Osteoblast (primary cell): ENCODE results near the gene LY6G6F. TPM values are rescaled to one million over a fixed set of nuclear protein-coding genes. Genes with fewer than 3 reads are reported as not detected.
"Not testable (repeated sequence)": the region's sequence is repeated elsewhere in the genome, so short reads cannot be mapped to it uniquely, and the experiment has no call there.

ENCODE experiments used
- DNase-seq: peaks from one replicate; pipeline ENCODE4 v3.0.0; 2011; ENCODE audit warnings: low spot score, mixed read lengths; ENCODE audit not compliant: insufficient read length; ENCODE audit errors: missing footprints
- H2AFZ ChIP-seq: 2 replicates; pipeline ENCODE4 v1.6.0; 2011; ENCODE audit warnings: mild to moderate bottlenecking, low read length
- H3K27ac ChIP-seq: 2 replicates; pipeline ENCODE4 v1.5.1; 2011; ENCODE audit warnings: mild to moderate bottlenecking, low read depth, low read length, moderate library complexity
- H3K27me3 ChIP-seq: 2 replicates; pipeline ENCODE4 v1.6.0; 2012; ENCODE audit warnings: mild to moderate bottlenecking, control low read depth, inconsistent platforms, low read length, moderate library complexity; ENCODE audit not compliant: insufficient read depth
- H3K36me3 ChIP-seq: 2 replicates; pipeline ENCODE4 v1.5.1; 2011; ENCODE audit warnings: mild to moderate bottlenecking, low read length, control low read depth, moderate library complexity; ENCODE audit not compliant: insufficient read depth
- H3K4me1 ChIP-seq: 2 replicates; pipeline ENCODE4 v1.5.1; 2011; ENCODE audit warnings: mild to moderate bottlenecking, low read length, control low read depth, moderate library complexity; ENCODE audit not compliant: insufficient read depth
- H3K4me2 ChIP-seq: 2 replicates; pipeline ENCODE4 v1.6.0; 2011; ENCODE audit warnings: mild to moderate bottlenecking, low read length; ENCODE audit not compliant: insufficient read depth
- H3K4me3 ChIP-seq: fragments of 200-600 bp; sonication (generic); 3 replicates; pipeline ENCODE4 v1.5.1; 2012; ENCODE audit warnings: mild to moderate bottlenecking, low read length, inconsistent platforms; ENCODE audit not compliant: insufficient read depth
- H3K79me2 ChIP-seq: 2 replicates; pipeline ENCODE4 v1.6.0; 2012; ENCODE audit warnings: mild to moderate bottlenecking, low read length, control low read depth, inconsistent platforms; ENCODE audit not compliant: insufficient read depth
- H3K9me3 ChIP-seq: 2 replicates; pipeline ENCODE4 v1.5.1; 2011; ENCODE audit warnings: low read depth, low read length, control low read depth
- H4K20me1 ChIP-seq: 2 replicates; pipeline ENCODE4 v1.6.0; 2012; ENCODE audit warnings: mild to moderate bottlenecking, low read length, control low read depth; ENCODE audit not compliant: insufficient read depth
- total RNA-seq: library from RNA; depleted of rRNA; stranded (reverse); fragments of >200 nt; gene quantifications from 2 replicates; pipeline ENCODE4 v1.2.3, GENCODE V29; 2012
- TF ChIP-seq, protein P1 (sequence below): IDR thresholded peaks from 2 replicates; pipeline ENCODE4 v1.5.1; 2011; ENCODE audit warnings: mild to moderate bottlenecking, low read depth, low read length, moderate library complexity; ENCODE audit errors: extremely low read depth

LY6G6F gene
- total RNA-seq, 1 donor: not detected

DNA sequence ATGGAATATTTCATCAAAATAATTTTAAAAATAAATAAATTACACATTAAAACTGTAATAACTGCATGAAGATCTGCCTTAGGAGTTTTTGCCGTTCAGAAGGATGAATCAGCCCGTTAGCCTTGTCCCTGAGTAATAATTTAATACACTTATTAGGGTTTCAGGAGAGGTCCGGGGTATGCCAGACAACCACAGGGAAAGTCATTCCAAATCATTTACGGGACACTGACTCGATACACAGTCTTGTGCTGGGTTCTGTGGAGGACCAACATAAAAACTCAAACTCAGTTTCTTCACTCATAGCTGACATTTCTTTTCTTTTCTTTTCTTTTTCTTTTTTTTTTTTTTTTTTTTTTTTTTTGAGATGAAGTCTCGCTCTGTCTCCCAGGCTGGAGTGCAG, 735 bp upstream of the LY6G6F start:
- Histone ChIP-seq H3K27me3 (no peaks in the 10 kb centered on the region), H3K79me2 (peaks cover 19% of the 10 kb centered on the region), H3K27ac (no peak overlapping the region), H3K9me3 (no peaks in the 10 kb centered on the region), H2AFZ (no peak overlapping the region), H3K36me3 (no peaks in the 10 kb centered on the region), H3K4me2 (no peak overlapping the region), H3K4me1 (peaks cover 10% of the 10 kb centered on the region), H4K20me1 (peaks cover 6% of the 10 kb centered on the region), H3K4me3 (no peak overlapping the region)
- TF ChIP-seq, protein P1, sequence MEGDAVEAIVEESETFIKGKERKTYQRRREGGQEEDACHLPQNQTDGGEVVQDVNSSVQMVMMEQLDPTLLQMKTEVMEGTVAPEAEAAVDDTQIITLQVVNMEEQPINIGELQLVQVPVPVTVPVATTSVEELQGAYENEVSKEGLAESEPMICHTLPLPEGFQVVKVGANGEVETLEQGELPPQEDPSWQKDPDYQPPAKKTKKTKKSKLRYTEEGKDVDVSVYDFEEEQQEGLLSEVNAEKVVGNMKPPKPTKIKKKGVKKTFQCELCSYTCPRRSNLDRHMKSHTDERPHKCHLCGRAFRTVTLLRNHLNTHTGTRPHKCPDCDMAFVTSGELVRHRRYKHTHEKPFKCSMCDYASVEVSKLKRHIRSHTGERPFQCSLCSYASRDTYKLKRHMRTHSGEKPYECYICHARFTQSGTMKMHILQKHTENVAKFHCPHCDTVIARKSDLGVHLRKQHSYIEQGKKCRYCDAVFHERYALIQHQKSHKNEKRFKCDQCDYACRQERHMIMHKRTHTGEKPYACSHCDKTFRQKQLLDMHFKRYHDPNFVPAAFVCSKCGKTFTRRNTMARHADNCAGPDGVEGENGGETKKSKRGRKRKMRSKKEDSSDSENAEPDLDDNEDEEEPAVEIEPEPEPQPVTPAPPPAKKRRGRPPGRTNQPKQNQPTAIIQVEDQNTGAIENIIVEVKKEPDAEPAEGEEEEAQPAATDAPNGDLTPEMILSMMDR: no peak
- DNase-seq: no peak

DNA sequence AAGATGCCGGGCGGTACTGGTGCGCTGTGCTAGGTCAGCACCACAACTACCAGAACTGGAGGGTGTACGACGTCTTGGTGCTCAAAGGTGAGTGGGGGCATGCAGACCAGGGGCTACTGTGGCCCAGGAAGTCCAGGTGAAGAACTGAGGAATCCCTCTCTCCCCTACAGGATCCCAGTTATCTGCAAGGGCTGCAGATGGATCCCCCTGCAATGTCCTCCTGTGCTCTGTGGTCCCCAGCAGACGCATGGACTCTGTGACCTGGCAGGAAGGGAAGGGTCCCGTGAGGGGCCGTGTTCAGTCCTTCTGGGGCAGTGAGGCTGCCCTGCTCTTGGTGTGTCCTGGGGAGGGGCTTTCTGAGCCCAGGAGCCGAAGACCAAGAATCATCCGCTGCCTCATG, 1.0 kb downstream of the LY6G6F start:
- Histone ChIP-seq H3K4me1 (no peaks in the 10 kb centered on the region), H3K27me3 (peaks cover 6% of the 10 kb centered on the region), H3K27ac (no peak overlapping the region), H3K36me3 (no peaks in the 10 kb centered on the region), H4K20me1 (no peaks in the 10 kb centered on the region), H3K79me2 (peaks cover 2% of the 10 kb centered on the region), H3K4me3 (no peak overlapping the region), H2AFZ (no peak overlapping the region), H3K9me3 (no peaks in the 10 kb centered on the region), H3K4me2 (no peak overlapping the region)
- DNase-seq: peak; percentile 60
- TF ChIP-seq, protein P1: no peak

DNA sequence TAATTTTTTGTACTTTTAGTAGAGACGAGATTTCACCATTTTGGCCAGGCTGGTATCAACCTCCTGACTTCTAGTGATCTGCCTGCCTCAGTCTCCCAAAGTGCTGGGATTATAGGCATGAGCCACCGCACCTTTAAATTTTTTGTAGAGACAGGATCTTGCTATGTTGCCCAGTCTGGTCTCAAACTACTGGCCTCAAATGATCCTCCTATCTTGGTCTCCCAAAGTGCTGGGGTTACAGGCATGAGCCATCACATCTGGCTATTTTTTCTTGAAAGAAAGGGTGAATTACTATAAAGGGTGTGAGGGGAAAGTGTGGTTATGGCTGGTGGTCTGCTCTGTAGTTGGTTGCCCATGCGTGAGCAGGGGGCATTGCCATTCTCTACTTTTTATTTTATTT, 1.6 kb downstream of the LY6G6F start:
- Histone ChIP-seq H3K9me3 (no peaks in the 10 kb centered on the region), H3K27me3 (peaks cover 6% of the 10 kb centered on the region), H3K4me2 (no peak overlapping the region), H3K4me1 (no peaks in the 10 kb centered on the region), H3K79me2 (no peaks in the 10 kb centered on the region), H4K20me1 (no peaks in the 10 kb centered on the region), H3K36me3 (no peaks in the 10 kb centered on the region), H3K4me3 (no peak overlapping the region), H3K27ac (no peak overlapping the region), H2AFZ (no peak overlapping the region)
- no peak for DNase-seq
- TF ChIP-seq, protein P1: no peak

DNA sequence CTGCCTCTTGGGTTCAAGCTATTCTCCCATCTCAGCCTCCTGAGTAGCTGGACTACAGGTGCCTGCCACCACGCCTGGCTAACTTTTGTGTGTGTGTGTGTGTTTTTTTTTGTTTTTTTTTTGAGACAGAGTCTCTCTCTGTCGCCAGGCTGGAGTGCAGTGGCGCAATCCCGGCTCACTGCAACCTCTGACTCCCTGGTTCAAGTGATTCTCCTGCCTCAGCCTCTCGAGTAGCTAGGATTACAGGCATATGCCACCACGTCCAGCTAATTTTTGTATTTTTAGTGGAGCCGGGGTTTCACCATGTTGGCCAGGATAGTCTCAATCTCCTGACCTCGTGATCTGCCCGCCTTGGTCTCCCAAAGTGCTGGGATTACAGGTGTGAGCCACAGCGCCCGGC, 2.5 kb downstream of the LY6G6F start:
- not testable (repeated sequence) for H2AFZ ChIP-seq, H3K9me3 ChIP-seq, H3K4me1 ChIP-seq, H3K36me3 ChIP-seq, H3K4me2 ChIP-seq, H3K27ac ChIP-seq, H4K20me1 ChIP-seq, DNase-seq, H3K4me3 ChIP-seq, H3K27me3 ChIP-seq, H3K79me2 ChIP-seq
